ENCODE results near the gene PRPF40A. TPM values are rescaled to one million over a fixed set of nuclear protein-coding genes. Genes with fewer than 3 reads are reported as not detected.

PRPF40A gene
- total and polyA plus RNA-seq, 9 of the 15 experiments (the other 6 are each of a cell fraction or from before 2014, with no cell fraction given), result 168 to 304 (median 264) TPM

DNA sequence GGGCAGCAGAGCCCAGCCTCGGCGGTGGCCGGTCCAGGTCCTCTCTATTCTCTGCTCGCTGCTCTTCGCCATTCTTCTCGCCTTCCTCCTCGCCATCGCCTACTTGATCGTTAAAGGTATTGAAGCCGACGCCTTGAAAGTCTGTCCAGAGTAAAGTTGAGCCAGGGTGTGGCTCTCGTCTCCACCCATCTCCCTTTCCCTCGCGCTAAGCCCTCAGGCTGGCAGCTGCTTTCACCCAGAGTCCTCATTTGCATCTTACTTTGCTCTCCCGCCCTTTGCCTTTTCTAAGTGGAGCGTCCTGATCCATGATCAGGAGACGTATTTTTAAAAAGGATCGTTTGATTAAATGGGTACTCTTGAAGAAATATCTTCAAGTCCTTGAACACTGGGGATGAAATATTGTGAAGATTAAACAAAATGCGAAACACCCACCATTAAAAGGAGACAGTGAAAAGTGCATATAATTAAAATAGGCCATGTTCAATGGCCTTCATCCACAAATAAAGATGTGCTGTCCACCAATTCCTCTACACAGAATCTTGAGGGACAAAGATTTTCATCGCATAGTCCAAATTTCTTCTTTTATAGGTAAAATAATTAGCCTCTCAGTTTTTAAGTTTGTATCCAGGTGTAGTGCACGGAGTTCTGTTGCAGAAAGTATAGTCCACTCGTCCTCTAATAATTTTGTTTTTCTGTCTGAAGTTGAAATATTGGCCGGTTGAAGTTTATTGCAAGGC lies 1.8 kb upstream of the PRPF40A start (continued):
- TF ChIP-seq MLLT1 (IDR thresholded peaks at IDR 0.05) (peak in 1 of 2 experiments; percentile 12; a peak in 1 of 4 replicates), ESRRB (CRISPR knock-in tag; IDR thresholded peaks at IDR 0.05; ENCODE audit: borderline replicate concordance) (no peak), PML (IDR thresholded peaks at IDR 0.05; ENCODE audit: low read length) (peak; percentile 53), E2F8 (IDR thresholded peaks at IDR 0.05; ENCODE audit: low read depth, partially characterized antibody) (peak; percentile 13), SMARCE1 (IDR thresholded peaks at IDR 0.05) (peak; percentile 69; the same call in 1 of the 2 replicates), RBM14 (IDR thresholded peaks at IDR 0.05; ENCODE audit: borderline replicate concordance, insufficient read depth, low read depth, low read length) (no peak), ZNF354B (CRISPR knock-in tag; IDR thresholded peaks at IDR 0.05) (no peak), ZNF696 (CRISPR knock-in tag; conservative IDR thresholded peaks at IDR 0.05) (no peak), E2F3 (CRISPR knock-in tag; IDR thresholded peaks at IDR 0.05) (no peak), ZNF263 (CRISPR knock-in tag; IDR thresholded peaks at IDR 0.05; ENCODE audit: borderline replicate concordance) (0 out of 2 replicates have a peak, but pooled peaks have one; percentile 22), DPF2 (IDR thresholded peaks at IDR 0.05) (0 out of 2 replicates have a peak, but pooled peaks have one; percentile 57)
- TF ChIP-seq, protein P1, sequence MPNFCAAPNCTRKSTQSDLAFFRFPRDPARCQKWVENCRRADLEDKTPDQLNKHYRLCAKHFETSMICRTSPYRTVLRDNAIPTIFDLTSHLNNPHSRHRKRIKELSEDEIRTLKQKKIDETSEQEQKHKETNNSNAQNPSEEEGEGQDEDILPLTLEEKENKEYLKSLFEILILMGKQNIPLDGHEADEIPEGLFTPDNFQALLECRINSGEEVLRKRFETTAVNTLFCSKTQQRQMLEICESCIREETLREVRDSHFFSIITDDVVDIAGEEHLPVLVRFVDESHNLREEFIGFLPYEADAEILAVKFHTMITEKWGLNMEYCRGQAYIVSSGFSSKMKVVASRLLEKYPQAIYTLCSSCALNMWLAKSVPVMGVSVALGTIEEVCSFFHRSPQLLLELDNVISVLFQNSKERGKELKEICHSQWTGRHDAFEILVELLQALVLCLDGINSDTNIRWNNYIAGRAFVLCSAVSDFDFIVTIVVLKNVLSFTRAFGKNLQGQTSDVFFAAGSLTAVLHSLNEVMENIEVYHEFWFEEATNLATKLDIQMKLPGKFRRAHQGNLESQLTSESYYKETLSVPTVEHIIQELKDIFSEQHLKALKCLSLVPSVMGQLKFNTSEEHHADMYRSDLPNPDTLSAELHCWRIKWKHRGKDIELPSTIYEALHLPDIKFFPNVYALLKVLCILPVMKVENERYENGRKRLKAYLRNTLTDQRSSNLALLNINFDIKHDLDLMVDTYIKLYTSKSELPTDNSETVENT (CRISPR knock-in tag; IDR thresholded peaks at IDR 0.05), result no peak
- TF ChIP-seq, protein P2, sequence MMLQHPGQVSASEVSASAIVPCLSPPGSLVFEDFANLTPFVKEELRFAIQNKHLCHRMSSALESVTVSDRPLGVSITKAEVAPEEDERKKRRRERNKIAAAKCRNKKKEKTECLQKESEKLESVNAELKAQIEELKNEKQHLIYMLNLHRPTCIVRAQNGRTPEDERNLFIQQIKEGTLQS (IDR thresholded peaks at IDR 0.05), result no peak
- TF ChIP-seq, protein P2 (CRISPR knock-in tag; conservative IDR thresholded peaks at IDR 0.05), result 0 out of 2 replicates have a peak, but pooled peaks have one; percentile 0
- TF ChIP-seq, protein P3, sequence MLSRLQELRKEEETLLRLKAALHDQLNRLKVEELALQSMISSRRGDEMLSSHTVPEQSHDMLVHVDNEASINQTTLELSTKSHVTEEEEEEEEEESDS (CRISPR knock-in tag; IDR thresholded peaks at IDR 0.05), result peak; percentile 13; the same call in 1 of the 2 replicates
